GM19099 (cell line): Measurements from ENCODE around the gene DACT1.

Experiments used
- POLR2A ChIP-seq: IDR thresholded peaks from 3 replicates; pipeline ENCODE4 v1.6.1; 2011; ENCODE audit warnings: low read depth; ENCODE audit not compliant: insufficient read length; ENCODE audit errors: extremely low read depth

DACT1 gene

GRCh38 chr14:58637391-58638230 lies at the start of gene DACT1:
Gene DACT1, plus strand, starts transcription at chr14:58637962. Its CDS starts 241 bp downstream, at chr14:58638203.
- TF ChIP-seq POLR2A = peak; percentile 80

GRCh38 chr14:58593977-58594376 lies 43.8 kb upstream of the DACT1 start:
- no peak for TF ChIP-seq POLR2A

- TF ChIP-seq POLR2A = no peak
Observed at GRCh38 chr14:58597041-58597440, 40.7 kb upstream of the DACT1 start.

DNA sequence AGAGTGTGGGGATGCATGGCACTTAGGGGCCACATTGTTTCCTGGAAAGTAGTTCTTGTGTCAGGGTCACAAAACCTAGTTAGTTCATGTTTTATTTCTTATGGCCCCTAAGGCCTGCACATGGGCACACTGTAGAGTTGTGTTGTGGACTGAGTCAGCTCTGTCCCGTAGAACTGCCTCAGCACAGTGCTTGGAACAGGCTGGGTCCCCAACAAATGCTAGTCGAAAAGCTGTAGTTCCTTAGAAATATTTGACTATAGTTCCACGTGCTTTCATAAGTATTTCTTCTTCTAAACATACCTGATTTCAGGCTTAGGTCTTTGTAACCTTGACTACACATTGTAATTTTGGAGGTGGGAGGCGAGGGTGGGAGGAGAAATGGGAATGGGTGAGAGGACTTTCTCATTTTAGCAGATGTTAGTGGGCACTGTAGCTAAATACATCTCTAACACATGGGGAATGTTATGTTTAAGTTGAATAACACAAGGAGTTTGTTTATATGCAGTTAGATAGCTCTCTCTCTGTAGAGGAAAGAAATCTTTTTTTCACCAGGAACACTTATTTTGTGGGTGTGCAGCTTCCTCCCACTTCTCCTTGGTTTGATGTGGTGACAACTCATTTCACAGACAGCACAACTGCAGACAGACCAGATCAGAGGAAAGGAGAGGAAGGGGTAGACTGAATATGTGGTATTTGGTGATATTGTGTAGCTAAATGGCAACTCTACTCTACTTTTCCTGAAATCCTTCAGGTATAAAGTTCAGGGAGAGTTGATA lies 39.5 kb upstream of the DACT1 start:
- no peak for TF ChIP-seq POLR2A

DNA sequence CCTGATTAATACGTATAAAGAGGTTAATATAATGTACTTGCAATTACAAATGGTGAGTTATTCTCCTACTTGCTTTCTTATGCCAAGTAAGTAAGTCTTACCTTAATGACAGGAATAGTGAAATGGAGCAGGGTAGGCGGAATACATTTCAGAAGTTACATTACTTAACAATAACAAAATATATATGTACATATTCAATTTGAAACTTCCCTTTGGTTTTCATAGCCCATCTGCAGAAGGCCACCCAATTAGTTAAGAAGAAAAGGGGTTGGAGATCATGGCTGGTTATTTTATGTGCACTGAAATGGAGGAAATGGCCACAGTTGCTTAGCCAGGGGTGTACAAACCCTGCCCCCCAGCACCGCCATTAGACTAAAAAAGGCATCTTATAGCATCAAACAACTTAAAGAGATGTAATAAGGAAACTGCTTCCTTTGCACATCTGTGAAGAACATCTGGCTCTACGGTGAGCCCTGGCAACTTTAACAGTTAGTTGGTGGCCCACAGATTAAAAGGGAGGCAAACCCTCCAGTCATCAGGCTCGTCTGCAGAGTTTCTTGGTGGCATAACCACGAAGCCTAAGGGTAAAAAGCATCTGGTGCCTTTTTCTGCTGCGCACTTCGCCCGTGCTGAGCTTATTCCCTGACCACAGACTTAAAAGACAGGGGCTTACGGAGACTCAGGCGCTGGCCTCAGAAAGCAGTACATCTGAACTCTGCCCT lies 38.8 kb upstream of the DACT1 start:
- no peak for TF ChIP-seq POLR2A

DNA sequence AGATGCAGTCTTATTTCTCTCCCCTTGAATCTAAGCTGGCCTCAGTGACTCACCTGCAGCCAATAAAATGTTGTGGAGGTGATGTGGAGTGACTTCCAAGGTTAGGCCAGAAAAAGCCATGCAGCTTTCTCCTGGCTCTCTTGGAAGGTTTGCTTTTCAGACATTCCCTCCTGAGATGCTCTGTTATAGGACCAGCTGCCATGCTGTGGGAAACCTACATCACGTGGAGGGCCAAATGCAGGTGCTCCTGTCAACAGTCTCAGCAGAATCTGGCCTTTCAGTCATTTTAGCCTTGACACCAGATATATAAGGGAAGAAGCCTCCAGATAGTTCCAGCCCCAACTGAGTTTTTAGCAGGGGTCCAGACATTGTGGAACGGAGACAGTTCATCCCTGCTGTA lies 38.1 kb upstream of the DACT1 start:
- TF ChIP-seq POLR2A = no peak

GRCh38 chr14:58605465-58605864 lies 32.3 kb upstream of the DACT1 start:
- TF ChIP-seq POLR2A = no peak

GRCh38 chr14:58607131-58607951 lies 30.4 kb upstream of the DACT1 start:
- TF ChIP-seq POLR2A = no peak

GRCh38 chr14:58607952-58608317 lies 29.8 kb upstream of the DACT1 start:
- no peak for TF ChIP-seq POLR2A

DNA sequence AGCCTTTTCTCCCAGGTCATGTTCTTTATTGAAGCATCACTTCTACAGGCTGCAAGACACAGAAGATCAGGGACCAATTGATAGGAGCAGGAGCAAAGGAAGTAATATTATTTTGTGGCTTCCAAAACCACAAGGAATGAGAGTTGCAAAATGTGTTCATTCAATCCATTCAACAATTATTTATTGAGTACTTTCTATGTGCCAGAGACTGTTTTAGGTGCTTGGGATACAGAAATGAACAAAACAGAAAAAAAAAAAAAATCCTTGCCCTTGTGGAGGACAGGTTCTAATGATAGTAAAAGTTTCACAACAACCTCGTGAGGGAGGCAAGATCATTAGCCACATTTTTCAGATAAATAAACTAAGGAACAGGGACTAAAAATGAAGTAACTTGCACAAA lies 20.1 kb upstream of the DACT1 start:
- no peak for TF ChIP-seq POLR2A

GRCh38 chr14:58620011-58620410 lies 17.8 kb upstream of the DACT1 start:
- no peak for TF ChIP-seq POLR2A

DNA sequence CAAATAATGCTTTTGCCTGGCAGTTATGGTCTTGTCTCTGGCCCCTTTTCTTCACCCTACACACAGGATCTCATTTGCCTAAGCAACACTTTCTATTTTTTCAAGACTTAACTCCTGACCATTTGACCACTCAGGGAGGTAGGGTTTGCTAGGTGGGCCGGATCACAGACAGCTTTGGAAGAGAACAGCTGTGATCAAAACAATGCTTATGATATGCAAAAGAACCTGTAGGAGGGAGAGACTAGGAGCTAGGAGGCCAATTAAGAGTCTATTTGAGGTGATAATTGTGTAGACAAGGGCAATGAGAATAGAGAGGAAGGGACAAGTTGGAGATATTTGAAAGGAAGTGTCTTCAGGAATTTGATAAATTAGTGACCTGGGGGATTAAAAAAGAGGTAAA lies 12.3 kb upstream of the DACT1 start:
- no peak for TF ChIP-seq POLR2A

- TF ChIP-seq POLR2A = no peak
Observed at GRCh38 chr14:58626431-58626831, 11.3 kb upstream of the DACT1 start.

- TF ChIP-seq POLR2A = no peak
Observed at GRCh38 chr14:58628406-58628805, 9.4 kb upstream of the DACT1 start.

- TF ChIP-seq POLR2A = no peak
Observed at GRCh38 chr14:58629281-58629680, 8.5 kb upstream of the DACT1 start.
